Measurements from ENCODE around the gene LRRC8C.

LRRC8C gene

GRCh38 chr1:89603651-89604413, 29.1 kb upstream of the LRRC8C start:
- peaks cover 17% of the 10 kb centered on the region for H3K36me3 Mint-ChIP-seq
- peak overlapping the region; percentile 97 for H3K27ac Mint-ChIP-seq
- no peaks in the 10 kb centered on the region for H3K9me3 Mint-ChIP-seq
- H3K4me1 Mint-ChIP-seq, result peaks cover 97% of the 10 kb centered on the region
- H3K4me3 Mint-ChIP-seq, result peak overlapping the region; percentile 63
- no peaks in the 10 kb centered on the region for H3K27me3 Mint-ChIP-seq

DNA sequence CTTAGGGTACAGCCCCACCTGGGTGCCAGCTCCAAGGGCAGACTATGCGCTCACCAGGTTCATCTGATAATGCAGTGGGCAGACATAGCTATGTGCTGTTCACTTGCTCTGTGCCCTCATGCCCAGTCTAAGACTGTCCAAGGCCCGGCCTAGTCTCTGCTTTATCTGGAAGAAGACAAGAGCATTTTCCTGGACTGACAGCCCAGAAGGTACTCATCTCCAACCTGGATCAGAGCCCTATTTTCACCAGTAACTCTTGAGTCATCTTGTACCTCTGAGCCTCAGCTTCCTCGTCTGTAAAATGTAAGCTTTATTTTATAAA, 28.5 kb upstream of the LRRC8C start:
- Mint-ChIP-seq H3K4me3 (peak overlapping the region; percentile 63), H3K27ac (peak overlapping the region; percentile 97), H3K27me3 (no peaks in the 10 kb centered on the region), H3K4me1 (peaks cover 97% of the 10 kb centered on the region), H3K9me3 (no peaks in the 10 kb centered on the region), H3K36me3 (peaks cover 12% of the 10 kb centered on the region)

- no peaks in the 10 kb centered on the region for H3K9me3 Mint-ChIP-seq
- peak overlapping the region; percentile 97 for H3K27ac Mint-ChIP-seq
- peaks cover 9% of the 10 kb centered on the region for H3K36me3 Mint-ChIP-seq
- peak overlapping the region; percentile 88 for H3K4me3 Mint-ChIP-seq
- H3K4me1 Mint-ChIP-seq, result peaks cover 95% of the 10 kb centered on the region
- no peaks in the 10 kb centered on the region for H3K27me3 Mint-ChIP-seq
Observed at GRCh38 chr1:89605692-89606091, 27.2 kb upstream of the LRRC8C start.

DNA sequence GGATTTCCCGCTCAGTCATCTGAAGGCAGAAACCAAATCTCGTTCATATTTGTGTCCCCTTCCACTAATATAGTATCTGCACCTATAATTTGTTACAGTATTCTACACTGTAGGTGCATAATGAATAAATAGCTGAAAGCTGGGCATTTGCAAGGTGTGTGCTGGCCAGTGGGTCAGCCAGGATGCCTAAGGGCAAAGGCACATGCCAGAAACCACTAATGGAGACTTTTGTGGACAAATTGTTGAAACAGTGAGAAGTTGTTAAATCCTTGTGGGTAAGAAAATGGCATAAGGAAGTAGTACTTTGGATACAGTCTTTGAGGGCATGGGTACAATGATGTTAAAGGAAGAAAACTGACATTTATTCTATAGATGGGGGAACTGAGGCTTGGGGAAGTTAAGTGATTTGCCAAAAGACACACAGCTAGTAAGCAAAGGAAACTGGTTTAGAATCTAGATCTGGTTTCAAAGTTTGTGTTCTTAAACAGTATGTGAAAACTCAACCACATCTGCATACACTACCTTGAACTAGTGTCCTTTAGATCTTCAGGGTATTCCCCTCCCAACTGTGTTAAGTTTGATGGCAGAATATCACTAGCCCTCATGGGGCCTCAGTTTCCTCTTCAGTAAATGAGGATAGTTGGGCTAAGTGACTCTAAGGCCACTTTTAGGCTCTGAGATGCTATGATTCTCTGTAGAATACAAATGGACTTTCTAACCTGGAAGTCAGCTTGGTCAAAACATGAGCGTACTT, 26.5 kb upstream of the LRRC8C start:
- Mint-ChIP-seq H3K9me3 (no peaks in the 10 kb centered on the region), H3K4me1 (peaks cover 95% of the 10 kb centered on the region), H3K4me3 (peak overlapping the region; percentile 88), H3K27me3 (no peaks in the 10 kb centered on the region), H3K36me3 (peaks cover 8% of the 10 kb centered on the region), H3K27ac (peak overlapping the region; percentile 97)

GRCh38 chr1:89607156-89607555, 25.8 kb upstream of the LRRC8C start:
- Mint-ChIP-seq H3K4me3 (peak overlapping the region; percentile 88), H3K27me3 (no peaks in the 10 kb centered on the region), H3K9me3 (no peaks in the 10 kb centered on the region), H3K4me1 (peaks cover 93% of the 10 kb centered on the region), H3K27ac (peak overlapping the region; percentile 97), H3K36me3 (peaks cover 7% of the 10 kb centered on the region)

DNA sequence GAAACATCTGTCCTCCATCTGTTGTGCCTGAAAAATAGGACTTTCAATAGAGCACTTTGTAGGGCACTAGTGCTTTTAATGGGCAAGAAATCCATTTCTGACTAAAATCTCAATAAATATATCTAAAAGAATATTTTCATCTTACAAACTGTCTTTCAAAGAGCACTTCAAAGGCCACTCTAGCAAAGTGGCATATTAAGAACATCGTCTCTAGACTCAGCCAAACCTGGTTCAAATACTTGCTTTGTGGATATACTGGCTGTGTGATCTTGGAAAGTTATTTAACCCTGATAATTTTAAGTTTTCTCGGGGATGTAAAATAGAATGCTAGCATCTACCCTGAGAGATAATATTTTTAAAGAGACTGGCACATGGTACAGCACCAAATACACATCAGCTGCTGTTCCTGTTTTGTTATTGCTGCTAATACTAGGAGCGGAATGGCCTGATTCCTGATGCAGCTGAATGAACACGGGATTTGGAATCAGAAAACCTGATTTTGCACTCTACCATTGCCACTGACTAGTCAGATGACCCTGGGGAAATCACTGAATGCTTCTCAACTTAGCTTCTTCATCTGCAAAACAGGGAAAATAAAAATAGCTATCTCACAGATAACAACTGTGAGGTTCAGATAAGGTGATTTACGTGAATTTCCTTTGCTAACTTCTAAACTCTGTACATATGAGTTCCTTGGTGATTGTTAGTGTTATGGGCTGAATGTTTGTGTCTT, 25.2 kb upstream of the LRRC8C start:
- H3K36me3 Mint-ChIP-seq, result peaks cover 7% of the 10 kb centered on the region
- H3K4me1 Mint-ChIP-seq, result peaks cover 95% of the 10 kb centered on the region
- no peaks in the 10 kb centered on the region for H3K9me3 Mint-ChIP-seq
- peak overlapping the region; percentile 99 for H3K27ac Mint-ChIP-seq
- H3K4me3 Mint-ChIP-seq, result peak overlapping the region; percentile 88
- no peaks in the 10 kb centered on the region for H3K27me3 Mint-ChIP-seq

DNA sequence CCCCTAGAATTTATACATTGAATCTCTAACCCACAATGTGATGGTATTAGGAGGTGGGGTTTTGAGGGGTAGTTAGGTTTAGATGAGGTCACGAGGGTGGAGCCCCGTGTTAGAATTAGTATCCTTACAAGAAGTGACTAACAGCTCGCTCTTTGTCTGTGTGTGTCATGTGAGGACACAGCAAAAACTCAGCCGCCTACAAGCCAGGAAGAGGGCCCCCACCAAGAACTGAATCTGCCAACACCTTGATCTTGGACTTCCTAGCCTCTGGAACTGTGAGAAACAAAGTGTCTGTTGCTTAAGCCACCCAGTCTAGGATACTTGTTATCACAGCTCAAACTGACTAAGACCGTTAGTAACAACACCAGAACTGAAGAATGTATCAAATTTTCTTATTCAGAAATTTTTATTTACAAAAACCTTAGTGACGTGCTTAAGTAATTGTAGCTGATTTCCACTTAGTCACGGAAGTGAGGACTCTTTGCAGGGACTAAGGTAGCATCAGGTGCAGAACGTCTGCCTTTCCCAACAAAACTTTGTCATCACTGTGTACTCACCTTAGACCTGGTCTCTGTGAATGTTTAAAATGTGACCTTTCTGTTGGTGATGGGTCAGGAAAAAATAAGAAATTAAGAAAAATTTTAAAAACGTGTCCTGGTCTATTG, 24.5 kb upstream of the LRRC8C start:
- H3K36me3 Mint-ChIP-seq, result peaks cover 5% of the 10 kb centered on the region
- H3K4me1 Mint-ChIP-seq, result peaks cover 94% of the 10 kb centered on the region
- no peaks in the 10 kb centered on the region for H3K9me3 Mint-ChIP-seq
- no peaks in the 10 kb centered on the region for H3K27me3 Mint-ChIP-seq
- H3K27ac Mint-ChIP-seq, result peak overlapping the region; percentile 99
- H3K4me3 Mint-ChIP-seq, result peak overlapping the region; percentile 88

DNA sequence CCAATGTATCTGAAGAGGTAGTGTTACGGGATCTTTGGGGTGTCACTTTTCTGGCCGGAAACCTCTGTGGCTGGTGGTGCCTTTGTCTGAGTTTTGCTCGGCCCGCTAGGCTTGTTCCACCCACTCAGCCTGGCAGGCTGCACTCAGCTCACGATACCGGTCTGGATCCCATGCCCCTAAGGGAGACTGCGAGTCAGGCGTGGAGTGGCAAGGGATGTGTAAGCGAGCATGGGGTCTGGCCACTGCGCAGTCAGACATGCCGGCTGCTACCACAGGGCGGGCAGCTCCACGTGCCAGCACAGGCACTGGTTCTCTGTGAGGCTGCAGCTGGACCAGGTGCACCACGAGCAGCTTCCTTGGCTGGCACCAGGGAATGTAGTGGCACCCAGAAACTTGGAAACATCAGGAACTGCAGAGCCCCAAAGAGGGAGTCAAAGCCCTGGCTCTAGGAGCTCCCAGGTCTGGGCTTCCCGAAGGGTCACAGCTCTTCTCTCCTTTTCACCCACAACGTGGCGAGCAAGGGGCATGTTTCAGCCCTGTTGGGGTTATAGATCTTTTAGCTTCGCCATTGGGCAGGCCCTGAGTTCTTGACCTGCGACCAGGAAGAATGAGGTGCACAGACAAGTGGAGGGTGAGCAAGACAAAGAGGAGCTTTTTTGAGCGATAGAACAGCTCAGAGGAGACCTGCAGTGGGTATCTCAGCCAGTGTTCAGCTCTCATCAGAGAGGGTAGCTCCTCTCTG, 23.8 kb upstream of the LRRC8C start:
- Mint-ChIP-seq H3K4me3 (peak overlapping the region; percentile 88), H3K27ac (peak overlapping the region; percentile 99), H3K9me3 (no peaks in the 10 kb centered on the region), H3K4me1 (peaks cover 95% of the 10 kb centered on the region), H3K27me3 (no peaks in the 10 kb centered on the region), H3K36me3 (peaks cover 6% of the 10 kb centered on the region)

- Mint-ChIP-seq H3K9me3 (no peaks in the 10 kb centered on the region), H3K36me3 (peaks cover 6% of the 10 kb centered on the region), H3K27ac (peak overlapping the region; percentile 99), H3K27me3 (no peaks in the 10 kb centered on the region), H3K4me3 (peak overlapping the region; percentile 88), H3K4me1 (peaks cover 95% of the 10 kb centered on the region)
Observed at GRCh38 chr1:89609781-89610456, 23.0 kb upstream of the LRRC8C start.

DNA sequence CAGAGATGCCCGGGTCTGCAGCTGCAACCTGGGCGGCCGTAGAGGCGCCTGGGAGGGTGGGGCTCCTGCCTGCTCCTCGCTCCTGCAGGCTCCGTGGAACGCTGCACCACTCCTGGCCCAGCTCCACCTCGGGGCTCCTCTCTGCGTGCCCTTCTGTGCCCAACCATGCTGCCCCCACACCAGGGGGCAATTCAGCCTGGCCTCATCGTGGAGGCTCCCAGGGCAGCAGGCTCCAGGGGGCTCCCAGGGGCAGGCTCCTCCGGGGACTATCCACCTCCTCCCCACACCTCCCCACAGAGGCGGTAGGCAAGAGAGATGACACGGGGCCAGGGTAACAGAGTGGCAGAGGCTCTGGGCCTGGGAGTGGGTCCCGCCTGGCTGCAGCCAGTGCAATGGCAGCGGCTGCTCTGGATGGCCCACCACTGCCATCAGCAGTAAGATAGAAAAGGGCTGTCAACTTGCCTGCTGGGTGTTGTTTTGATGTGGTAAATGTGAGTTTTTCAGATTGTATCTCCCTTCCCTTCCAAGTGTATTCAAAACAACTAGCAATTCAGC, 22.4 kb upstream of the LRRC8C start:
- Mint-ChIP-seq H3K27ac (peak overlapping the region; percentile 99), H3K36me3 (peaks cover 6% of the 10 kb centered on the region), H3K9me3 (no peaks in the 10 kb centered on the region), H3K27me3 (no peaks in the 10 kb centered on the region), H3K4me3 (peak overlapping the region; percentile 90), H3K4me1 (peaks cover 93% of the 10 kb centered on the region)

GRCh38 chr1:89611721-89612120, 21.2 kb upstream of the LRRC8C start:
- Mint-ChIP-seq H3K4me3 (peak overlapping the region; percentile 90), H3K4me1 (peaks cover 91% of the 10 kb centered on the region), H3K27me3 (no peaks in the 10 kb centered on the region), H3K9me3 (no peaks in the 10 kb centered on the region), H3K27ac (peak overlapping the region; percentile 99), H3K36me3 (peaks cover 7% of the 10 kb centered on the region)

DNA sequence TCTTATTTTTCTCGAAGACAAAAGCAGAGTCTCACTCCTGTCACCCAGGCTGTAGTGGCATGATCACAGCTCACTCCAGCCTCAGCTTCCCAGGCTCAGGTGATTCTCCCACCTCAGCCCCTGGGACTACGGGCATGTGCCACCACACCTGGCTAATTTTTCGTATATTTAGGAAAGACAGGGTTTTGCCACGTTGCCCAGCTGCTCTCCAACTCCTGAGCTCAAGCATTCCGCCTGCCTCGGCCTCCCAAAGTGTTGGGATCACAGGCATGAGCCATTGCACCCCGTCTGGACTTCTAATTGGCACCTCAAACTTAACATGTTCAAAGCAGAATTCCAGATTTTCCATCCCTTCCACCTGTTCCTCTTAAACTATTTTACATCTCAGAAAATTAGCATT, 19.0 kb upstream of the LRRC8C start:
- Mint-ChIP-seq H3K4me1 (peaks cover 87% of the 10 kb centered on the region), H3K4me3 (peak overlapping the region; percentile 43), H3K27ac (peak overlapping the region; percentile 79), H3K27me3 (no peaks in the 10 kb centered on the region), H3K9me3 (peaks cover 10% of the 10 kb centered on the region), H3K36me3 (peaks cover 23% of the 10 kb centered on the region)

GRCh38 chr1:89615676-89616598, 17.0 kb upstream of the LRRC8C start:
- H3K9me3 Mint-ChIP-seq, result peaks cover 10% of the 10 kb centered on the region
- H3K36me3 Mint-ChIP-seq, result peaks cover 27% of the 10 kb centered on the region
- peak overlapping the region; percentile 20 for H3K27ac Mint-ChIP-seq
- no peaks in the 10 kb centered on the region for H3K27me3 Mint-ChIP-seq
- H3K4me1 Mint-ChIP-seq, result peaks cover 85% of the 10 kb centered on the region
- H3K4me3 Mint-ChIP-seq, result no peak overlapping the region
